Ascending aorta (tissue), 2 donors: ENCODE results near the gene EXOC4. TPM values are rescaled to one million over a fixed set of nuclear protein-coding genes. Genes with fewer than 3 reads are reported as not detected.

ENCODE experiments used
- DNase-seq, 2 donors: peaks; one replicate each; pipeline ENCODE4 v3.0.0-alpha.2; 2019; ENCODE audit warnings: low spot score in 2 of 2
- H3K27ac ChIP-seq, 2 donors: fragments of 200-600 bp; sonication (generic); one replicate each; pipeline ENCODE4 v1.5.1; 2016 to 2017; ENCODE audit warnings: mild to moderate bottlenecking in 1 of 2
- H3K27me3 ChIP-seq: fragments of 200-600 bp; sonication (generic); one replicate; pipeline ENCODE4 v1.5.1; 2017
- H3K36me3 ChIP-seq, 2 donors: fragments of 200-600 bp; sonication (generic); one replicate each; pipeline ENCODE4 v1.5.1; 2016
- H3K4me1 ChIP-seq, 2 donors: fragments of 200-600 bp; sonication (generic); one replicate each; pipeline ENCODE4 v1.5.1; 2016 to 2017; ENCODE audit warnings: mild to moderate bottlenecking in 1 of 2
- H3K4me3 ChIP-seq, 2 donors: fragments of 200-600 bp; sonication (generic); one replicate each; pipeline ENCODE4 v1.5.1; 2016 to 2017; ENCODE audit warnings: mild to moderate bottlenecking in 1 of 2
- H3K9me3 ChIP-seq, 2 donors: fragments of 200-600 bp; sonication (generic); one replicate each; pipeline ENCODE4 v1.5.1; 2016
- CTCF ChIP-seq, 3 experiments: fragments of 200-600 bp in 2 of 3; fragments of 450-650 bp in 1 of 3; sonication (generic) in 2 of 3; IDR thresholded peaks; one replicate each; pipeline ENCODE4 v1.5.1; 2016 to 2019; ENCODE audit warnings: antibody characterized with exemption in 3 of 3, mild to moderate bottlenecking in 1 of 3, moderate library complexity in 1 of 3
- intact Hi-C: fragments of 100-400 bp; cut with DNase I; formaldehyde crosslinking; loops from one replicate; pipeline ENCODE4 v1.15.1; 2023
- total RNA-seq: library from RNA; depleted of rRNA; stranded (reverse); fragments of >200 nt; gene quantifications from one replicate; pipeline ENCODE4 v1.1.0, GENCODE V29; 2016

EXOC4 gene
- total RNA-seq, 1 donor from 2014 or later = 27.1 TPM

- no peak for DNase-seq
- no peaks in the 10 kb centered on the region for H3K36me3 ChIP-seq
- intact Hi-C loops = no loop called here
- TF ChIP-seq CTCF (IDR thresholded peaks at IDR 0.05) = no peak
- no peak overlapping the region for H3K27ac ChIP-seq
- H3K4me1 ChIP-seq = no peaks in the 10 kb centered on the region
- H3K27me3 ChIP-seq = no peaks in the 10 kb centered on the region
- no peak overlapping the region for H3K4me3 ChIP-seq
- H3K9me3 ChIP-seq = no peaks in the 10 kb centered on the region
Measured at GRCh38 chr7:133265821-133266220, 12.9 kb downstream of the EXOC4 start.

- H3K4me3 ChIP-seq = no peak overlapping the region
- intact Hi-C loops = no loop called here
- DNase-seq = no peak
- no peaks in the 10 kb centered on the region for H3K27me3 ChIP-seq
- no peaks in the 10 kb centered on the region for H3K4me1 ChIP-seq
- H3K27ac ChIP-seq = no peak overlapping the region
- no peaks in the 10 kb centered on the region for H3K9me3 ChIP-seq
- H3K36me3 ChIP-seq = no peaks in the 10 kb centered on the region
- no peak for TF ChIP-seq CTCF (IDR thresholded peaks at IDR 0.05)
Measured at GRCh38 chr7:133268355-133268754, 15.5 kb downstream of the EXOC4 start.

- no peak for TF ChIP-seq CTCF (IDR thresholded peaks at IDR 0.05)
- DNase-seq = no peak
- no peaks in the 10 kb centered on the region for H3K9me3 ChIP-seq
- no peaks in the 10 kb centered on the region for H3K27me3 ChIP-seq
- peaks cover 12 to 26% of the 10 kb centered on the region in 2 donors for H3K36me3 ChIP-seq
- H3K4me3 ChIP-seq = no peak overlapping the region
- intact Hi-C loops = no loop called here
- no peaks in the 10 kb centered on the region for H3K4me1 ChIP-seq
- no peak overlapping the region for H3K27ac ChIP-seq
Measured at GRCh38 chr7:133272336-133272735, 19.5 kb downstream of the EXOC4 start.

GRCh38 chr7:133273227-133273626, 20.3 kb downstream of the EXOC4 start:
- intact Hi-C loops = no loop called here
- no peaks in the 10 kb centered on the region for H3K27me3 ChIP-seq
- no peak overlapping the region for H3K27ac ChIP-seq
- H3K9me3 ChIP-seq = no peaks in the 10 kb centered on the region
- no peaks in the 10 kb centered on the region for H3K4me1 ChIP-seq
- H3K36me3 ChIP-seq = peaks cover 15 to 35% of the 10 kb centered on the region in 2 donors
- H3K4me3 ChIP-seq = no peak overlapping the region
- no peak for TF ChIP-seq CTCF (IDR thresholded peaks at IDR 0.05)
- no peak for DNase-seq

- Histone ChIP-seq H3K4me1 (no peaks in the 10 kb centered on the region), H3K27ac (no peak overlapping the region), H3K27me3 (no peaks in the 10 kb centered on the region), H3K9me3 (no peaks in the 10 kb centered on the region), H3K4me3 (no peak overlapping the region), H3K36me3 (peaks cover 17 to 37% of the 10 kb centered on the region in 2 donors)
- no peak for TF ChIP-seq CTCF (IDR thresholded peaks at IDR 0.05)
- intact Hi-C loops = no loop called here
- DNase-seq = no peak
Measured at GRCh38 chr7:133274265-133274664, 21.4 kb downstream of the EXOC4 start.

- no peak overlapping the region for H3K4me3 ChIP-seq
Measured at GRCh38 chr7:133275008-133275407, 22.1 kb downstream of the EXOC4 start.

More at GRCh38 chr7:133275008-133275407, 22.1 kb downstream of the EXOC4 start:
- no peaks in the 10 kb centered on the region for H3K27me3 ChIP-seq
- intact Hi-C loops = no loop called here
- TF ChIP-seq CTCF (IDR thresholded peaks at IDR 0.05) = no peak
- no peak for DNase-seq
- no peaks in the 10 kb centered on the region for H3K4me1 ChIP-seq
- H3K9me3 ChIP-seq = no peaks in the 10 kb centered on the region
- H3K27ac ChIP-seq = no peak overlapping the region
- H3K36me3 ChIP-seq = peaks cover 17 to 43% of the 10 kb centered on the region in 2 donors
